Measurements from ENCODE around the gene SBF1.

DNA sequence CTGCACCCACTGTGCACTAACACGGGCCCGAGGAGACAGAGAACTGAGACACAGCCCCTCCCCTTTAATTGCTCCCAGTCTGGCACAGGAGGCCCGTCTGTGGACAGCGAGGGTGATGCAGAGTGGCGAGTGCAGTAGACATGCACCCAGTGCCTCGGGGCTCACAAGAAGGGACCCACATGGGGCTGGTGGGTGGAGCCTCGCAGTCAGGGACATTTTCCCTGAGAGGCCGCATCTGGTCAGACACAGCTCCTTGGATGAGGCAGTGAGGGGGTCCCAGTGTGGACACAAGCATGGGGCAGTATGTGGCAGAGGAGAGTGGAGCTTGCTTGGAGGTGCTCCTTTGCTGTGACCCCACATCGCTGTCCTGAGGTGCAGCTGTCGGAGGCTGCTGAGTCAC lies 54.8 kb downstream of the SBF1 start:
- TF ChIP-seq, protein P1, sequence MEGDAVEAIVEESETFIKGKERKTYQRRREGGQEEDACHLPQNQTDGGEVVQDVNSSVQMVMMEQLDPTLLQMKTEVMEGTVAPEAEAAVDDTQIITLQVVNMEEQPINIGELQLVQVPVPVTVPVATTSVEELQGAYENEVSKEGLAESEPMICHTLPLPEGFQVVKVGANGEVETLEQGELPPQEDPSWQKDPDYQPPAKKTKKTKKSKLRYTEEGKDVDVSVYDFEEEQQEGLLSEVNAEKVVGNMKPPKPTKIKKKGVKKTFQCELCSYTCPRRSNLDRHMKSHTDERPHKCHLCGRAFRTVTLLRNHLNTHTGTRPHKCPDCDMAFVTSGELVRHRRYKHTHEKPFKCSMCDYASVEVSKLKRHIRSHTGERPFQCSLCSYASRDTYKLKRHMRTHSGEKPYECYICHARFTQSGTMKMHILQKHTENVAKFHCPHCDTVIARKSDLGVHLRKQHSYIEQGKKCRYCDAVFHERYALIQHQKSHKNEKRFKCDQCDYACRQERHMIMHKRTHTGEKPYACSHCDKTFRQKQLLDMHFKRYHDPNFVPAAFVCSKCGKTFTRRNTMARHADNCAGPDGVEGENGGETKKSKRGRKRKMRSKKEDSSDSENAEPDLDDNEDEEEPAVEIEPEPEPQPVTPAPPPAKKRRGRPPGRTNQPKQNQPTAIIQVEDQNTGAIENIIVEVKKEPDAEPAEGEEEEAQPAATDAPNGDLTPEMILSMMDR (IDR thresholded peaks at IDR 0.05): no peak
- no peak for TF ChIP-seq POLR2A (IDR thresholded peaks at IDR 0.05)

Measured in body of pancreas (tissue), 4 donors.